Activated CD4-positive, CD25-positive, alpha-beta regulatory T cell treated with anti-CD3 and anti-CD28 coated beads, Interleukin-2, amount 50 U/mL, for 72 hours (primary cell): Measurements from ENCODE around the gene MBD6.
A peak's percentile ranks its signal among the peaks of the same experiment; 100 is the strongest.
"Not testable (repeated sequence)": the region's sequence is repeated elsewhere in the genome, so short reads cannot be mapped to it uniquely, and the experiment has no call there.

Source experiments
- DNase-seq: peaks from one replicate; pipeline ENCODE4 v3.0.0; 2021

MBD6 gene

GRCh38 chr12:57516617-57517153, 5.9 kb upstream of the MBD6 start:
- DNase-seq = no peak

- DNase-seq = no peak
Observed at GRCh38 chr12:57517187-57517586, 5.4 kb upstream of the MBD6 start.

- DNase-seq = not testable (repeated sequence)
Observed at GRCh38 chr12:57517718-57518117, 4.9 kb upstream of the MBD6 start.

DNA sequence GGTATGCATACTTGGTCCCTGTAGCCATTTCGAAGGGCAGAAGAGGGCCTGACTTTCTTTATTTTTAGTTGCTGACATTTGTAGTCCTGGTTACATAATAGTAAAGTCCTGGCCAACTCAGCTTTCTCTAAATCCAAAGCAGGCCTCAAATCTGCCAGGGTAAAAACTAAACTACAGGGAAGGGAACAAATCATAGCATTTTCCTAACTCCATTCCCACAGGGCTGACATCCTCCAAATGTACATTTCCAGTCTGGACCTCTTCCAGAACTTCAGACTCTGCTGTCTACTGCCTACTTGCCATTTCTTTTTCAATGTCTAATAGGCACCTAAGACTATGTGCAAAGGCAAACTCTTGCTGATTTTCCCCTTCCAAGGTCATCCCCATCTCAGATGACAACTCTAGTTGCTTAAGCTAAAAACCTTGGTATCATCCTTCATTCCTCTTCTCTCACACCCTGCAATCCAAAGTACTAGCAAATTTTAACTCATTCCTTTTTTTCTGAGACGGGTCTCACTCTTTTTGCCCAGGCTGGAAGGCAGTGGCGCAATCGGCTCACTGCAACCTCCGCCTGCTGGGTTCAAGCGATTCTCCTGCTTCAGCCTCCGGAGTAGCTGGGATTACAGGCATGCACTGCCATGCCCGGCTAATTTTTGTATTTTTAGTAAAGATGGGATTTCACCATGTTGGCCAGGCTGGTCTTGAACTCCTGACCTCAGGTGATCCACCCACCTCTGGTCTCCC, 4.3 kb upstream of the MBD6 start:
- no peak for DNase-seq

GRCh38 chr12:57518920-57519795, 3.5 kb upstream of the MBD6 start:
- no peak for DNase-seq

DNA sequence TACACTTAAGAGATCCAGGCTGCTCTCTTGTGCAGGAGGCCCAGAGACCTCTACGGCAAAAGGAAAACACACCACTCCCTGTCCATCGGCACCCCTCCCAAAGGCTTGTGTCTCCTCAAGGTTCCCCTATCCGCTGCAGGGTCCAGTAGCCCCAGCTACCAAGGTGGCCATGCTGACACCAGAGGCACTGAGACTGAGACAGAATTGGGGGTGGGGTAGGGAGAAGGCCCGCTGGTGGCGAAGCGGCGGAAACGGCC, 2.9 kb upstream of the MBD6 start:
- DNase-seq = peak; percentile 57

DNA sequence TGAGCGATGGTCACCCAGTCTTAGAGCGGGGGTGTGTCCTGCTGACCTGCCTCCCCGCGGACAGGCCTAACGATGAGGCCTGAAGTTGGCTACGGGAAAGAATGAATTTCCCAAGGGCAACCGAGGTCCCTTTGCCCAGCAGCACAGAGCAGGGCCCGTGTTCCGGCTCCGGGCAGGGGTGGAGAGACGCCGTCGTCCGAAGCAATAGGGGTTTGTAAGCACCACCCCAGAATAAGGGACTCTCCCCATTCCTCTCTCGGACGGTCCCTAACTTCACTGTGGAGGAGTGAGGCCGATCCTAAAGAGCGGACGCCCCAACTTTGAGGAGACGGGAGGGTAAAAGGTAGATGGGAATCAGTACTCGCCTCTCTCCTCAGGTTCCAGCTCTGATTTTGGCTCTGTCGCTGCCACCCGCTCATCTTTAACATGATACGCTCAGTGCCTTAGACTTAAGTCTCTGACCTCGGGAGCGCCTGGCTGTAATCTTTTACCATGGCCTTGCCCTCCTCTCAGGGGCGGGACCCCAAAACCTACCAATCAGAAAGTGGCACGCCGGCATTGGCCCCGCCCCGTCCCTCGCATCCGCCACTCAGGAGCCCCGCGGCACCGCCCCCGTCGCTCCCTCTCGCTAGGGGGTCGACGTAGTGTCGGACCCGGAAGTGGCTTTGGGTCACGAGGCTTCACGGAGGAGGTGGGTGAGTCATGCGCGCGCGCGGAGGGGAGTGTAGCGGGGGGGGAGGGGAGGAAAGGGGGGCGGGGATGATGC, 2.4 kb upstream of the MBD6 start, which contains the start of gene DDIT3:
DDIT3 (minus strand) TSS at position 462 of the 766 bp plus-strand sequence. CDS start 3,108 bp downstream, outside the sequence.
- DNase-seq = peak; percentile 99

- DNase-seq = peak; percentile 41
Observed at GRCh38 chr12:57521525-57522010, 1.1 kb upstream of the MBD6 start.

DNA sequence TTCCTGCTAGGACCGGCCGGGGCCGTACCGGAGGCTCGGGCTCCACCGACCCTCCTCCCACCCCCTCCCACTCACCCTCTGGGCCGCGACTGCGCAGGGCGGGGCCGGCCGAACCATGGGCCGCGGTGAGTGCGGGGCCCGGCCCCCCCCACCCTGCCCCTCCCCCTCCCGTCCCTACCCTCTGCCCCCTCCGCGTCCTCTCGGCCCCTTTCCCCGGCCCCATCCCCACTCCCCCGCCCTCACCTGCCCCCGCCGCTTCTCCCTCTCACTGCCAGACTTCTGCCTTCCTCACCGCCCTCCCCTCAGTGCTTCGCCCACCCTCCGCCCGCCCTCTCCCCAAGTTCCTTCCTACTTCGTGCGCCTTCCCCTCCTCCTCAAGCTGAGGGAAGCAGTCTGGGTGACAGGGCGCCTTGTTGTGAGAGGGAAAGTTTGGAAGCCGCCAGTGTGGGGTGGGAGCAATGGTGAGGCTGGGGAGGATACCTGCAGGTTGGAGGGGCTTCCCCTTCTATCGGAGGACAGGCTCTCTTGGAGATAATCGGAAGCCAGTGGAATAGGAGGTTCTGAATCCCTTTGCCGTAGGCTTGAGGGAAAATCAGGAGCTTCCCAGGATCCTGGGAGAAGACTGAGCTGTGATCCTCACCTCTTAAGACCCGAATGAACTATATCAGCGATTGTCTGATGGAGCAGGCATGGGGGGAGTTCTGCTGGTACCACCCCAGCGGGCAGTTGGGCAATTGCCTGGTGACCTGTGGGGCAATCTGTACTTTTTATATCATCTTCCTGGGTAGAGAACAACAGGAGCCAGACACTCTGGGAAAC, 472 bp downstream of the MBD6 start:
- DNase-seq = no peak

GRCh38 chr12:57523706-57524614, 1.3 kb downstream of the MBD6 start:
- DNase-seq = peak; percentile 38

DNA sequence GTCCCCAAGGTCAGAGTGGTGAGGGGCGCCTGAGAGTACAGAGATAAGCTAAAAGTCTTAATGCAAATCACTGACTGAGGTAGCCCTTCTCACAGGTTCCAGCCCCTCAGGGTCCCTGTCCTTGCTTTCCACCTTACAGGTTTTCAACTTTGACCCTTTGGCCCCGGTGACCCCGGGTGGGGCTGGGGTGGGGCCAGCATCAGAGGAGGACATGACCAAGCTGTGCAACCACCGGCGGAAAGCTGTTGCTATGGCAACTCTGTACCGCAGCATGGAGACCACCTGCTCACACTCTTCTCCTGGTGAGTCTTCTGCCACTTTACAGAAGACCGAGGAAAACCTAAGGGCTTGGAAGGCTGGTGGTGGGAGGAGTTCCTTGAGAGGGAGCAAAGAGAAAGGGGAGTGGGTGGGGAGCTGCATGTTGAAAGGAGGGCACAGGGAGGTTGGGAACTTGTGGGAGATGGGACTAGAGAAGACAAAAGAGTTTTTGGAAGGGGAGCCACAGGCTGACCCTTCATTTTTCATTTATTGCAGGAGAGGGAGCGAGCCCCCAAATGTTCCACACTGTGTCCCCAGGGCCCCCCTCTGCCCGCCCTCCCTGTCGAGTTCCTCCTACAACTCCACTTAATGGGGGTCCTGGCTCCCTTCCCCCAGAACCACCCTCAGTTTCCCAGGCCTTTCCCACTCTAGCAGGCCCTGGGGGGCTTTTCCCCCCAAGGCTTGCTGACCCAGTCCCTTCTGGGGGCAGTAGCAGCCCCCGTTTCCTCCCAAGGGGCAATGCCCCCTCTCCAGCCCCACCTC, 2.4 kb downstream of the MBD6 start:
- DNase-seq = no peak

DNA sequence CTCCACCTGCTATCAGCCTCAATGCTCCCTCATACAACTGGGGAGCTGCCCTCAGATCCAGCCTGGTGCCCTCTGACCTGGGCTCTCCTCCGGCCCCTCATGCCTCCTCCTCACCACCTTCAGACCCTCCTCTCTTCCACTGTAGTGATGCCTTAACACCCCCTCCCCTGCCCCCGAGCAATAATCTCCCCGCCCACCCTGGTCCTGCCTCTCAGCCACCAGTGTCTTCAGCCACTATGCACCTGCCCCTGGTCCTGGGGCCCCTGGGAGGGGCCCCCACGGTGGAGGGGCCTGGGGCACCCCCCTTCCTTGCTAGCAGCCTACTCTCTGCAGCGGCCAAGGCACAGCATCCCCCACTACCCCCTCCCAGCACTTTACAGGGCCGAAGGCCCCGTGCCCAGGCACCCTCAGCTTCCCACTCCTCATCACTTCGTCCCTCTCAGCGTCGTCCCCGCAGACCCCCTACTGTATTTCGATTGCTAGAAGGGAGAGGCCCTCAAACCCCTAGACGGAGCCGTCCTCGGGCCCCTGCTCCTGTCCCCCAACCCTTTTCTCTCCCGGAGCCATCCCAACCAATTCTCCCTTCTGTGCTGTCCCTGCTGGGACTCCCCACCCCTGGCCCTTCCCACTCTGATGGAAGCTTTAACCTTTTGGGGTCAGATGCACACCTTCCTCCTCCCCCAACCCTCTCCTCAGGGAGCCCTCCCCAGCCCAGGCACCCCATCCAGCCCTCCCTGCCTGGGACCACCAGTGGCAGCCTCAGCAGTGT, 3.2 kb downstream of the MBD6 start:
- DNase-seq = no peak

DNA sequence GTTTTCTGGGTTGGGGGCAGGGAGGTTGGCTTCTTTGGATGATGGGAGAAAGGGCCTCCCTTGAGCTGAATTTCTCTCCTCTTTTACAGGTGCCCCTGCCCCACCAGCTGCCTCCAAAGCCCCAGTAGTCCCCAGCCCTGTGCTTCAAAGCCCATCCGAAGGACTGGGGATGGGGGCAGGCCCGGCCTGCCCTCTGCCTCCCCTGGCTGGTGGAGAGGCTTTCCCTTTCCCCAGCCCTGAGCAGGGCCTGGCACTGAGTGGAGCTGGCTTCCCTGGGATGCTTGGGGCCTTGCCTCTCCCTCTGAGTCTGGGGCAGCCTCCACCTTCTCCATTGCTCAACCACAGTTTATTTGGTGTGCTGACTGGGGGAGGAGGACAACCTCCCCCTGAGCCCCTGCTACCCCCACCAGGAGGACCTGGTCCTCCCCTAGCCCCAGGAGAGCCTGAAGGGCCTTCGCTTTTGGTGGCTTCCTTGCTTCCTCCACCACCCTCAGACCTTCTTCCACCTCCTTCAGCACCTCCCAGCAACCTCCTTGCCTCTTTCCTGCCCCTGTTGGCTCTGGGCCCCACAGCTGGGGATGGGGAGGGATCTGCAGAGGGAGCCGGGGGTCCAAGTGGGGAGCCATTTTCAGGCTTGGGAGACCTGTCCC, 4.0 kb downstream of the MBD6 start:
- DNase-seq = no peak

GRCh38 chr12:57527184-57527583, 4.6 kb downstream of the MBD6 start:
- no peak for DNase-seq

- no peak for DNase-seq
Observed at GRCh38 chr12:57528176-57528575, 5.6 kb downstream of the MBD6 start.

DNA sequence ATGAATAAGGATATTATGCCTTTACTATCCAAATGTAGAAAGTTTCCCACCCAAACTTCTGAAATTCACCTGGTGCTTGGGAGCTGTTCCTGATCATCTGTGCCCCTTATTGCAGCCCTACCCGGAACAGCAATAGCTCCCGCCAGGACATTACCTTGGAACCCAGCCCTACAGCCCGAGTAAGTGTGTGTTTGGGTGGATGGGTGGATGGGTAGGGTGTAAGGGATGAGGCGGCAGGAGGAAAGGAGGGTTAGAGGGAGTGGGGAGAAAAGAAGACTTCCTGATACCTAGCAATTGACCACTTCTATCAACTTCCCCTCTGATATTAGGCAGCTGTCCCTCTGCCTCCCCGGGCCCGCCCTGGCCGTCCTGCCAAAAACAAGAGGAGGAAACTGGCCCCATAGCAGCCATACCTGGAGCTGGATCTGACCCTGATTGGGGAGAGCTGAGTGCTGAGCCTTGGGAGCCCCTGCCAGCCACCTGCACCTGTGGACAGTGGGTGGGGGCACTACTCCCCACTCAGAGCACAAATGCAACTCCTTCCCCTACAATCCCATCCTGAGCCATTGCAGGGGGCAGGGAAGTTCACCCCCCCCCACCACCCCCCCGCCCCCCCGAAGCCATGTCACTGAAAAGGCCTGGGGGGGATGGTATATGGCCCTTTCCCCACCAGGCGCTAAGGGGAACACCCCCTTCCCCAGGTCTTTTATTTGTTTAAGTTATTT, 6.4 kb downstream of the MBD6 start:
- no peak for DNase-seq

DNA sequence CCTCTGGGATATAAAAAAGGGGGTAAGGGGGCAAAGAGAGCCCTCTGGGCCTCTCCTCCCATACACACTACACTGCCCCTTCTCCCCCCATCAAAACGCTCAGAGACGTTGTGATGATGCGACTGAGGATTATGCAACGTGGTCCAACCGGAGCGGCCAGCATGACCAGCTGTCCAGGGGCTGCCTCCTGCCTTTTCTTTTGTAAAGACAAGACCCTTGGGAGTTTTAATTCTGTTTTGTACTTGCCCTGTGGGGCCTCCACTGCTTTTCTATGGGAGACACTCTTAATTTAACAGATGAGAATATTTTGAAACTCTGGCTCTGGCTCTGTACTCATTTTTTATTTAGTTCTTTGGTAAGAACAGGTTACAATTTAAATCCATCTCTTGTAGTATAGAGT, 7.2 kb downstream of the MBD6 start:
- no peak for DNase-seq
